Stimulated activated CD4-positive, alpha-beta T cell treated with anti-CD3 and anti-CD28 coated beads, Interleukin-2, amount 100 ng/mL, for 48 hours (primary cell): ENCODE measurements around the gene MYOM1.

ENCODE experiments used
- DNase-seq, 2 donors: peaks; one replicate each; pipeline ENCODE4 v3.0.0-alpha.2; 2020

Gene MYOM1

GRCh38 chr18:3147935-3148554 lies 71.7 kb downstream of the MYOM1 start:
- no peak for DNase-seq

DNA sequence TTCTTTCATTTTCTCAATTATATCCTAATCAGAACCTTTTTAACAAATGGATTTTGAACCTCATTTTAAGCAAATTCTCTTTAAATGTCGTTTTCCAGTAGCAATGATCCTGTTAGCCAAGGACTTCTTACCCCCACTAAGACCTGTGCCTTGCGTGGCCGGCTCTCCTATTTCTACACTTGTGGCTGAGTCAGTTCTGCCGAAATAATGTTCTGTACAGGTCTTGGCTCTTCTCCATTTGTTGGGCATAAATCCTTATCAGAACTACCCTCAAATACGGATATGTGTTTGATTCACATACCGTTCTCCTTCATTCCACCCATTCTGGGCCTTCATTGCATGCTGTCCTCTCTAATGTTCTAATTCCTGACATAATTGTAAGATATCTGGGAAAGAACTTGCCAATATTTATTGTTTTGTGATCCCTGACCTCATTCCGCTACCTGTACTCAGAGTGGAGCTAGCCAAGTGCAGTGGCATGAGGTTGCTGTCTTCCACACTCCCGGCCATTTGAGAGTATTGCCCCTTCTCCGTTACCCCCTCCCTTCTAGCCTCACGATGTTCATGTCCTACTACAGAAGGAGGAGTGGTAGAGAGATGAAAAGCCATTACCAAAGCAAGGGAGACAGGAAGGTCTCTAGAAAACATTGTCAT lies 78.7 kb downstream of the MYOM1 start:
- DNase-seq: no peak

- DNase-seq: no peak
Measured at GRCh38 chr18:3140342-3140741, 79.4 kb downstream of the MYOM1 start.

- no peak for DNase-seq
Measured at GRCh38 chr18:3139406-3139805, 80.4 kb downstream of the MYOM1 start.

DNA sequence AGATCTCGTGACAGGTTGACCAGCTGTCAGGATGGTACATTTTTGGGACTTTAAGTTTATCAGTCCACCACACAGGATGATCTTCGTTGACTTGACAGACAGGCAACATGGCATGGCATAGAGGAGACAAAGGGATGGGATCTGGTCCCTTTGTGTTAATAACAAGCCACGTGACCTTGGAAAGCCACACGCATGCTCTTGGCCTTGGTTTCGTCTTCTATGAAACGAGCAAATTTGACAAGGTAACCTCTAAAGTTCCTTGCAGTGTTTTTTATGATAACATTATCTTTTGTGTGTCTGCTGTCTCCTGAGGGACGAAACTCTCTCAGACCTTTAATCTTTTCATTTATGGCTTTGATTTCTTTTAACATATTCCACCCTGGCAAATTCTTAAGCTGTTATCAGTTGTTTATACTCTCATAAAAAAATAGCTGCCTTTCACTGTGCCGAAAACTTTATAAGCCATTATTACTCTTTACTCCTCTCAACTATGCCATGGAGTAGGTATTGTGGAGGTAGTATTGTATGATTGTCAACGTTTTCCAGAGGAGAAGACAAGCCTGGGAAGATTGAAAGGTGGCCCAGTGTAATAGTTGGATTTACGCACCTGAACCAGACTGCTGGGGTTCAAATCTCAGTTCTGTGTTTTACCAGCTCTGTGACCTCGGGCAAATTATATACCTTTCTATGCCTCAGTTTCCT lies 81.3 kb downstream of the MYOM1 start:
- DNase-seq: no peak

DNA sequence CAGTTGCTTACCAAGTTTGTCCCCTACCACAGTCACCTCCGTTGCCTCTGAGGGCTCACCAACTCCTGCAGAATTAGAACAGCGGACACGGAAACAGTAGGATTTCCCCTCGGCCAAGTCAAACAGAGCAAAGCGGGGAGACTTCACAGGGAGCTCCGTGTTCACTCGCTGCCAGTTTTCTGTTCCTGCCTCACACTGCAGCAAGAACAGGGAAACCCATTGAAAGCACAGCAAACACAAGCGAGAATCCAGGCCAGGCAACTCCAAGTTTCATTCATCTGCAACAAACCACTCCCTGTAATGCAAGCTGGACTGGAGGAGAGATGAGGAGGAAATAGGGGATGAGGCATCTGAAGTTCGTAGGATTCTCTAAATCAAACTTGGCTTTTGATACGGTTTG lies 84.2 kb downstream of the MYOM1 start:
- DNase-seq: no peak

DNA sequence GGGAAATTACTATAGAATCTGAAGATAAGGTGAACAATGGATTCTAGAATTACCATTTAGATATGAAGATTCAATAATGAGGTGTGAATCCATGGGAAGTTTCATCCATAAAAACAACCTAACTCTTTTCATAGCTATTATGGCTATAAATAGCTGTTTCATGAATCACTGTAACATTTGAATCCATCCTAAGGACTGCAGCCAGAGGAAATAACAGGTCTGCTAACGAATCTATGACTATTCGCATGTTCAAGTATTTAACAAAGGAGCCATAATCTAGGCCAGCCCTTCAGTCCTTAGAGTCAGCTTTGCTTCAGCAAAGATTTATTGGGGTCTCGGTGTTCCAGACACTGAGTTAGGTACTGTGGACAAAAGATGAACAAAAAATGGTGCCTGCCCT lies 87.1 kb downstream of the MYOM1 start:
- no peak for DNase-seq

- no peak for DNase-seq
Measured at GRCh38 chr18:3130344-3130743, 89.4 kb downstream of the MYOM1 start.

DNA sequence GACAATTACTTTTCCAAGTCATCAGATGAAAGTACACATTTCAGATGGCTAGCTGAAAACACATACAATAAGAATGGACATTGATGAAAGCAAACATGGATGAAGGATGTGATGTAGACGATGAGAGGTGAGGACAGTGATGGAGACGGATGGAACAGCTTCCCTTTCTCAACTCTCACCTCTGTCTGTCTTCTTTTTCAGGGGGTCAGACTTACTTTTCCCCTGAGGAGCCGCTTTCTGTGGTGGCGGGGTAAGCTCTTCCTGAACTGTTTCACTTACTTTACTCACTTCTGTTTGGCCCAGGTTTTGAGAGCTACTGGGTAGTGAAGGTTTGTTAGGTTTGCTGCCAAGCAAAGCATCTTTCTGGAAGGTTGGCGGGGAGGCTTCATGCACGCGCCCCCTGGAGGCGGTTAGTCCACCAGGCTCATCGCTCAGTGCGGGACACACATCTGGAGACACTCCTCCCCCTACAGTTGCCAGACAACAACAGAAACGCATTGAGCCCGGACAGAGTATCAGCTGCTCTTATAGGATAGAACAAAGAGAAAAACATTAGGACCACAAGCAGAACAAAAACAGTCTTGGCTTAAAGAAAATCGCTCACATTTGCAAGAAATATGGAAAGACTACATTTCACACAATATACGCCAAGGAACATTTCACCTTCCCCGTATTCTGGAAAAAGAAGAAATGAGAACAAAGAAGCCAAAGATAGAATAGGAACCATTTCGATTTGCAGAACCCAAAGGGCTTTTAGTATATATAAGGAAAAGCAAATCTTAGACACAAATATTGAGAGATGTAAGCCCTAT lies 90.5 kb downstream of the MYOM1 start:
- peak; percentile 79 to 83 for DNase-seq

DNA sequence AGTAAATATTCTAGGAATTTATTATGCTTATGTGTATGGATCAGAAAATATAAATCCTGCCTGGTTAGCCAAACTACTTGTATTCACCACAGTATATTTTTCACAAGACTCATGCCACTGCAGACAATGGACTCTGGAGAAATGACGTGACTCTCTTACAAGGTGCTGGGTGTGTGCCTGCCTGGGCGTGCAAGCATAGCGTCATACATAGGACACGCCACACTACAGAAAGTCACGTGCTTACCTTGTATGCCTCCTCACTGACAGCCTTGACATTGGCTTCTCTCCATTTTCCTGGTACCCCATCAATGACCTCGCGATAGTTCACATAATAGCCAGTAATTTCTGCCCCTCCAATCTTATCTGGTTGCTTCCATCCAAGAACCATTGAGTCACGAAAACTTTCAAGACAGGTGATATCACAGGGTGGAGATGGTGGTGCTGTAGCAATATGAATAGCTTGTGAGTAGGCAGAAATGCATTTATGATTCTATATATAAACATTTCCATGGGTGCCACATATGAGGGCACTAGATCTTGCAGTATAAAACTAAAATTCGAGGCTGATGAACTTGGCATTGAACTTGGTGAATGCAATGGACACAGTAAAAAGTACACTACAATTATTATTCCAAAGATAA lies 93.2 kb downstream of the MYOM1 start:
- no peak for DNase-seq

- no peak for DNase-seq
Measured at GRCh38 chr18:3124822-3125221, 94.9 kb downstream of the MYOM1 start.

- DNase-seq: no peak
Measured at GRCh38 chr18:3122851-3123250, 96.9 kb downstream of the MYOM1 start.

- no peak for DNase-seq
Measured at GRCh38 chr18:3121259-3121658, 98.5 kb downstream of the MYOM1 start.

- DNase-seq: no peak
Measured at GRCh38 chr18:3120356-3120755, 99.4 kb downstream of the MYOM1 start.

- no peak for DNase-seq
Measured at GRCh38 chr18:3119401-3120341, 100.1 kb downstream of the MYOM1 start.

GRCh38 chr18:3118195-3119010 lies 101.4 kb downstream of the MYOM1 start:
- DNase-seq: no peak

GRCh38 chr18:3117493-3118192 lies 102.1 kb downstream of the MYOM1 start:
- DNase-seq: no peak

GRCh38 chr18:3115447-3116030 lies 104.2 kb downstream of the MYOM1 start:
- DNase-seq: no peak

- no peak for DNase-seq
Measured at GRCh38 chr18:3114451-3114850, 105.3 kb downstream of the MYOM1 start.

- no peak for DNase-seq
Measured at GRCh38 chr18:3114026-3114425, 105.7 kb downstream of the MYOM1 start.
